Measurements from ENCODE around the gene LKAAEAR1. TPM values are rescaled to one million over a fixed set of nuclear protein-coding genes. Genes with fewer than 3 reads are reported as not detected.

The LKAAEAR1 gene
- total RNA-seq, 1 donor = 0.72 TPM

GRCh38 chr20:64075556-64075955 lies 8.6 kb downstream of the LKAAEAR1 start:
- Histone ChIP-seq H3K4me2 (ENCODE audit: insufficient read depth, low read length) (no peak overlapping the region), H3K27me3 (ENCODE audit: insufficient read depth, low read length) (no peaks in the 10 kb centered on the region)
- DNase-seq (ENCODE audit: insufficient read length, low spot score, missing footprints) = no peak

GRCh38 chr20:64074963-64075362 lies 9.2 kb downstream of the LKAAEAR1 start:
- Histone ChIP-seq H3K9me3 (ENCODE audit: low read depth, low read length) (no peaks in the 10 kb centered on the region), H3K79me2 (ENCODE audit: insufficient read depth, low read length) (no peaks in the 10 kb centered on the region), H3K27me3 (ENCODE audit: insufficient read depth, low read length) (no peaks in the 10 kb centered on the region), H3K4me1 (ENCODE audit: insufficient read depth, low read length) (peaks cover 15% of the 10 kb centered on the region), H4K20me1 (ENCODE audit: insufficient read depth, low read length) (peaks cover 12% of the 10 kb centered on the region), H2AFZ (ENCODE audit: low read length) (no peak overlapping the region), H3K4me2 (ENCODE audit: insufficient read depth, low read length) (no peak overlapping the region), H3K36me3 (ENCODE audit: insufficient read depth, low read length) (no peaks in the 10 kb centered on the region), H3K27ac (ENCODE audit: low read depth, low read length) (no peak overlapping the region), H3K4me3 (ENCODE audit: insufficient read depth, low read length) (no peak overlapping the region)
- TF ChIP-seq CTCF (IDR thresholded peaks at IDR 0.05; ENCODE audit: extremely low read depth, low read depth, low read length) = no peak
- DNase-seq (ENCODE audit: insufficient read length, low spot score, missing footprints) = no peak

More at GRCh38 chr20:64075556-64075955, 8.6 kb downstream of the LKAAEAR1 start:
- H3K79me2 ChIP-seq (ENCODE audit: insufficient read depth, low read length) = no peaks in the 10 kb centered on the region
- peaks cover 15% of the 10 kb centered on the region for H3K4me1 ChIP-seq (ENCODE audit: insufficient read depth, low read length)
- no peaks in the 10 kb centered on the region for H3K9me3 ChIP-seq (ENCODE audit: low read depth, low read length)
- no peak overlapping the region for H3K27ac ChIP-seq (ENCODE audit: low read depth, low read length)
- no peak overlapping the region for H2AFZ ChIP-seq (ENCODE audit: low read length)
- H3K4me3 ChIP-seq (ENCODE audit: insufficient read depth, low read length) = no peak overlapping the region
- TF ChIP-seq CTCF (IDR thresholded peaks at IDR 0.05; ENCODE audit: extremely low read depth, low read depth, low read length) = no peak
- no peaks in the 10 kb centered on the region for H3K36me3 ChIP-seq (ENCODE audit: insufficient read depth, low read length)
- H4K20me1 ChIP-seq (ENCODE audit: insufficient read depth, low read length) = peaks cover 11% of the 10 kb centered on the region

GRCh38 chr20:64074184-64074789 lies 9.9 kb downstream of the LKAAEAR1 start:
- H2AFZ ChIP-seq (ENCODE audit: low read length) = no peak overlapping the region
- no peak overlapping the region for H3K4me3 ChIP-seq (ENCODE audit: insufficient read depth, low read length)
- H3K27ac ChIP-seq (ENCODE audit: low read depth, low read length) = no peak overlapping the region
- H3K9me3 ChIP-seq (ENCODE audit: low read depth, low read length) = no peaks in the 10 kb centered on the region
- no peaks in the 10 kb centered on the region for H3K79me2 ChIP-seq (ENCODE audit: insufficient read depth, low read length)
- no peak for DNase-seq (ENCODE audit: insufficient read length, low spot score, missing footprints)
- H3K36me3 ChIP-seq (ENCODE audit: insufficient read depth, low read length) = no peaks in the 10 kb centered on the region
- no peaks in the 10 kb centered on the region for H3K27me3 ChIP-seq (ENCODE audit: insufficient read depth, low read length)
- no peak overlapping the region for H3K4me2 ChIP-seq (ENCODE audit: insufficient read depth, low read length)
- H4K20me1 ChIP-seq (ENCODE audit: insufficient read depth, low read length) = peaks cover 17% of the 10 kb centered on the region
- TF ChIP-seq CTCF (IDR thresholded peaks at IDR 0.05; ENCODE audit: extremely low read depth, low read depth, low read length) = no peak
- peaks cover 12% of the 10 kb centered on the region for H3K4me1 ChIP-seq (ENCODE audit: insufficient read depth, low read length)

- no peak for DNase-seq (ENCODE audit: insufficient read length, low spot score, missing footprints)
- Histone ChIP-seq H3K36me3 (ENCODE audit: insufficient read depth, low read length) (no peaks in the 10 kb centered on the region), H4K20me1 (ENCODE audit: insufficient read depth, low read length) (peaks cover 15% of the 10 kb centered on the region), H3K4me3 (ENCODE audit: insufficient read depth, low read length) (no peak overlapping the region), H3K4me1 (ENCODE audit: insufficient read depth, low read length) (peaks cover 6% of the 10 kb centered on the region), H3K9me3 (ENCODE audit: low read depth, low read length) (no peaks in the 10 kb centered on the region), H3K27ac (ENCODE audit: low read depth, low read length) (no peak overlapping the region), H3K79me2 (ENCODE audit: insufficient read depth, low read length) (no peaks in the 10 kb centered on the region), H3K4me2 (ENCODE audit: insufficient read depth, low read length) (no peak overlapping the region), H3K27me3 (ENCODE audit: insufficient read depth, low read length) (no peaks in the 10 kb centered on the region), H2AFZ (ENCODE audit: low read length) (no peak overlapping the region)
- TF ChIP-seq CTCF (IDR thresholded peaks at IDR 0.05; ENCODE audit: extremely low read depth, low read depth, low read length) = no peak
Observed at GRCh38 chr20:64073476-64074183, 10.6 kb downstream of the LKAAEAR1 start.

Measured in osteoblast (primary cell).